Stimulated activated CD8-positive, alpha-beta memory T cell treated with anti-CD3 and anti-CD28 coated beads, Interleukin-7, amount 100 ng/mL, for 24 hours (primary cell): ENCODE data around the gene DCHS2.

Experiments used
- DNase-seq: peaks from one replicate; pipeline ENCODE4 v3.0.0-alpha.2; 2020; ENCODE audit warnings: low read depth

The DCHS2 gene, protein sequence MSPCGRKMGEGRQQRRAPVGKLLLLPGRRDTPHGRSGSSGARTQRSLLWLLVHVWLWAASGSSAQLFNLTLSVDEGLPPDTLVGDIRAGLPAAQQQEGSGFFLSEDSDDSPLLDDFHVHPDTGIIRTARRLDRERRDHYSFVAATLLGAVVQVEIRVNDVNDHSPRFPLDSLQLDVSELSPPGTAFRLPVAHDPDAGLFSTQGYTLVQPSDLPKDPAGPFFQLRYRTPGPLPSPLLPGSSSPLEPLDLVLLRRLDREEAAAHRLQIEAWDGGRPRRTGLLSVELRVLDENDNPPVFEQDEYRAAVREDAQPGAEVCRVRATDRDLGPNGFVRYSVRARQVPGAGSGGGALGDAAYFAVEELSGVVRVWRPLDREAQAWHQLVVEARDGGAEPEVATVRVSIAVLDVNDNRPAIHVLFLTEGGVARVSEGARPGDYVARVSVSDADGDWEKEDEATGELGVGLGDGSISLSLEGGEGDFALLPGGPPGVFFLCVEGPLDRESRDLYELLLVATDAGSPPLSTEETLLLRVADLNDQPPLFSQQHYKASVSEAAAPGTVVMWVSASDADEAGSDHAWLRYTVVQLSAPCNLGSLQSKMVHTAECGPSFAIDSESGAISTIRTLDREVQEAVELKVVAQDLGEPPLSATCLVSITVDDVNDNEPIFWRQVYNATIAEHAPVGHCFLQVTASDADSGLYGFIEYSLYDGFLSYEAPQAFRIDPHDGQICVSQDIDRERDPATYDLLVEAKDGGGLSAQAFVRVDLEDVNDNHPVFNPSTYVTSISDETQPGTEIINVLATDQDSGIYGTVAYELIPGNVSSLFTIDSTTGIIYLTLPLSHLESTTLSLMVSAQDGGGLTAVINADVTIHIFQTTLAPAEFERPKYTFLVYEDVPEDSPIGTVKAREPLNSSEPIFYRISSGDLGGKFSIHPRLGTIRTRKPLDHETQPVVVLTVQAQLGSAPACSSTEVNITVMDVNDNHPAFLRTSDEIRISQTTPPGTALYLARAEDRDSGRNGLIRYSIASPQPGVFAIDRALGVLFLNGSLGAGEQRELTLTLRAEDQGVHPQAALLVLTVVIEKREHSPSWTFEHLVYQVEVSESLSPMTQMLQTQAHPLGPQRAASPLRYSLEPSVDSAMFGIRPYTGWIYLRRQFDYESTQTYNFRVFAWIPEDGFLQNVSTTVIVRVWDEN (N-terminal part only)

DNA sequence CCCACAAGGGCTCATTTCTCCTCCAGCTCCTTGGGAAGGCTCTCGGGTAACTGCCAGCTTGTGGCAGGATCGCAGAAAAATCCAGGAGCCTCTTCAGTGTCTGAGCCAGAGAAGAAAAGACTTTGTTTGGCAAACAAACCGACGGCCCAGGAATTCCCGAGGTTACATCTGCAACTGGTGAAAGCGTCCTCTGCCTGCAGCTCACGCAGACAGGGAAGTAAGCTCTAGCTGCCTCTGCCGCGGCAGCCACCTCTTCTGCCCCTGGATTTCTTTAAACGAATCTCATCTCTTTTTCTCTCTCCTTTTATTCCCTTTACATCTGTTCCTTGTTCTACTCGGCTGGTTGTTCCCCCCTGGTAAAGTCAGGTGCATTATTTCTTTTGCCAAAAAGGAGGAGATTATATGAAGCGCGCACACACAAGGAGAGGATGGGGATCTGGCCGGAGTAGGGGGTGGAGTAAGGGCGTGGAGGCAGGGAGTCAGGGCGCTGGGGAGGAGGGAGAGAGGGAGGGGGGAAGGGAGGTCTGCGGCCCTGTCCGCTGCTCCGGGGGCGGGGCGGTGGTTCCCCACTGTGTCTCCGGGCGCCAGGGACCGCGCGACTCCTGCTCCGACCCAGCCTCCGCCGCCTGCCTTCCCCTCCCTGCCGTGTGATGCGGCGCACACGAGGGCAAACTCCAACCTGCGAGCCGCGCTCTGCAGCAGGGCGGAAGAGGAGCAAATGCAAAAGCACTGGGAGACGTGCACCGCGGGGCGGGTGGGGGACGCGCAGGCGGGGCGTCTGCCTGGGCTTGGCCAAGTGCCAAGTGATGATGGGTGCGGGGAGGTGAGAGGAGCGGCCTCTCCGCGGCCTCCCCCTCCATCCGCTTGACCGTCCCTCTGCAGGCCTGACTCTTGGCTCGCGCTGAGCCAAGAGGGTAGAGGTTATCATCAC lies at the start of gene DCHS2:
Gene DCHS2, minus strand, starts transcription at position 459 of the 931 bp plus-strand sequence. Its CDS starts 444 bp downstream, at position 15.
- no peak for DNase-seq

DNA sequence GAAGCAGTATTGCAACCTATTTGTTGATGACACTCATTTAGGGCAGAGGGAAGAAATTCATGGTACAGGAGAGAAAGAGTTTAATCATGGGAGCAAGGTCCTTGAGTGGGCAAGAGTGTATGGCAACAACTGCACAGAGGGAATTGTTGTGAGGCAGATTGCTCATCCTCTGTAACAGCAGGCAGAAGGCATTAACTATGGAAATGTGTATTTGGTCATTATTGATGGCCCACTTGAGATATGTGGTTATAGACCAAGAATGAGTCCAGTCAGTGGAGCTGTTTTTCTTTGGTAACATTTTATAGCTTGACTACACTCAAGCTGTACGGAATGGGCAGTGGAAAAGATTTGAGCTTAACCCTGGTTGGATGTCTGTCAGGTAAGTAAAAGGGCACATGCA lies 42.7 kb upstream of the DCHS2 start:
- no peak for DNase-seq

- no peak for DNase-seq
These were observed 38.3 kb upstream of the DCHS2 start for GRCh38 chr4:154529728-154530519.

GRCh38 chr4:154528869-154529268 lies 37.3 kb upstream of the DCHS2 start:
- DNase-seq: no peak

DNA sequence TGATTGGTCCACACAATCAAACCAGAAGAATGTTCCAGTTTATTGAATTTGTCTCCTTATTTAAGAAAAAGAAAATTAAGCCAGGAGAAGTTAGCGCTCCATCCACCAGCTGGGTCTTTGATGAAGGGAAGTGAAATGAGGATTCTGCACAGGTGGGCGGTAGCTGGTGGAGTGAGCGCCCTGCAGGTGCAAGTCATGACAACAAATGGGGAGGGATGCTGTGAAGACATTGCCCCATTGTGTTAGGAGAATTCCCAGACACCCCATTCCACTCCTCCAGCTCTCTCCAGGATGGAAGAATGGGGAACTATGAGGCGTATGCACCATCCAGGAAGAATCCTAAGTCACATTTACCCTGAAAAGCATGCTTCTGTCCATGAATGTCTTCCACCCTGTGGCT lies 35.7 kb upstream of the DCHS2 start:
- no peak for DNase-seq

GRCh38 chr4:154526151-154526550 lies 34.6 kb upstream of the DCHS2 start:
- no peak for DNase-seq

GRCh38 chr4:154521607-154522006 lies 30.0 kb upstream of the DCHS2 start:
- no peak for DNase-seq

GRCh38 chr4:154519214-154519613 lies 27.6 kb upstream of the DCHS2 start:
- DNase-seq: no peak

DNA sequence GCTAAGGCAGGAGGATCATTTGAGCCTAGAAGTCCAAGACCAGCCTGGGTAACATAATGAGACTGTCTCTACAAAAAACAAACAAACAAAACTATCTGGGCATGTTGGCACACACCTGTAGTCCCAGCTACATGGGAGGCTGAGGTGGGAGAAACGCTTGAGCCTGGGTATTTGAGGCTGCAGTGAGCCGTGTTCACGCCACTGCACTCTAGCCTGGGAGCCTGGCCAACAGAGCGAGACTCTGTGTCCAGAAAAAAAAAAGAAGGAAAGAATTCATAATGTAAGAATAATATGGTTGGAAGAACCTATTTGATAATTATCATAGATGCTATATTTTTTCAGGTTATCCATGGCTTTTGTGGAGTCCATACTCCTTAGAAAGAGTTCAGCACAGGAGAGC lies 26.0 kb upstream of the DCHS2 start:
- DNase-seq: no peak

GRCh38 chr4:154516318-154517029 lies 24.9 kb upstream of the DCHS2 start:
- DNase-seq: no peak

DNA sequence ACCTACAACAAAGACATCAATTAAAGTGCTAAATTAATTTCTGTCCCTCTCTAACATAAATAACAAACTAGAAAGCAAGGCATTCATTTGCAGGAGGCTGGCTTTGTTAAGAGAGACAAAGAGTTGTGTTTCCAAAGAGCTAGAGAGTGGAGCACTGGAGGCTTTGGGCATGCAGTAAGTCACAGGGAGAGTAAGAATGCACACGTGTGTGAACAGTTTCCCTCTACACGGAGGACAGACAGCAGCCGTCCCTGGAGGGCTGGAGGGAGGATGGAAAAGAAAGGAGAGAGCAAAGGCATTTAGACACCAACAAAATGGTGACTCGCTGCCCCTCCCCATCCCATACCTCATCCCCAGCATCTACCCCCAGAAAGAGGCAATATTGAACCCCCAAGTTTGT lies 20.4 kb upstream of the DCHS2 start:
- DNase-seq: no peak

DNA sequence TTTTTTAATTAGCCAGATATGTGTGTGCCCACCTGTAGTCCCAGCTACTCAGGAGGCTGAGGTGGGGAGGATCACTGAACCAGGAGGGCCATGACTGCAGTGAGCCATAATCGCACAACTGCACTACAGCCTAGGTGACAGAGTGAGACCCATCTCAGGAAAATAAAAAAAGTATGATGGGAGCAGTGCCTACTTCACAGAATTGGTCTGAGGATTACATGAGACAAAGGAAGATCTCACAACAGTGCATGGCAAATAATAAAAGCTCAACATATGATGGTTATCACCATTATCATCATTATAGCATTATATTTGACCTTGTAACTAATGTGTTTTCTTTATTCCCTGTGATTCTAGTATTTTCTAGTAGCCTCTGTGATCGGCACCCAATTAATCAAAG lies 19.9 kb upstream of the DCHS2 start:
- no peak for DNase-seq

DNA sequence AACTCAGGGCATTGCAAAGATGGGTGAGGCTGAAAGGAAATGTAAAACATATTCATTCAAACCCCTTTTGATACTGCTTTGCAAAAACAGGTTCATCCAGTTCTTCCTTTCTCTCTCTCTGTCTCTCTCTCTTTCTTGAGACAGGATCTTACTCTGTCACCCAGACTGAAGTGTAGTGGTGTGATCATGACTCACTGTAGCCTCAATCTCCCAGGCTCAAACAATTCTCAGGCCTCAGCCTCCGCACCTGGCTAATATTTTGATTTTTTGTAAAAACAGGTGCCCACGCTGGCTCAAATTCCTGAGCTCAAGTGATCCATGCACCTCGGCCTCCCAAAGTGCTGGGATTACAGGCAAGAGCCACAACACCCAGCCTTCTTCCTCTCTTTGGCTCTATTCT lies 15.6 kb upstream of the DCHS2 start:
- DNase-seq: no peak

GRCh38 chr4:154506253-154506652 lies 14.7 kb upstream of the DCHS2 start:
- no peak for DNase-seq

DNA sequence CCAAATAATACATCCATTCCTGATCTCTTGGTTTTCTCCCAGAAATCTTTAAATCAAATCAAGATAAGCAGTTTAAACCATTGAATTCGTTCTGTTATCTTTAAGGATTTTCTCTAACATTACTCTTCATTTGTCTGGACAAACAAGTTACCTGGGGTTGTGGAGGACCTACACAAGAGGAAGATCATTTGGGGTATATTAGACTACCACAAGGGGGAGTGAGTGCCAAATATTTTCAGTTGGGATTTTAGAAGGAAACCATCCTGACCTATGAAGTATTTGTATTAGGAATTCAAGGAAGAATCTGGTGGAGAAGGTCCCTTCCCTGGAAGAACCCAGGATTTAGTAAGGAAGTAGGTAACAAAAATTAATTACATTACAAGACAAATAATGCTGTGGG lies 12.0 kb upstream of the DCHS2 start:
- no peak for DNase-seq

DNA sequence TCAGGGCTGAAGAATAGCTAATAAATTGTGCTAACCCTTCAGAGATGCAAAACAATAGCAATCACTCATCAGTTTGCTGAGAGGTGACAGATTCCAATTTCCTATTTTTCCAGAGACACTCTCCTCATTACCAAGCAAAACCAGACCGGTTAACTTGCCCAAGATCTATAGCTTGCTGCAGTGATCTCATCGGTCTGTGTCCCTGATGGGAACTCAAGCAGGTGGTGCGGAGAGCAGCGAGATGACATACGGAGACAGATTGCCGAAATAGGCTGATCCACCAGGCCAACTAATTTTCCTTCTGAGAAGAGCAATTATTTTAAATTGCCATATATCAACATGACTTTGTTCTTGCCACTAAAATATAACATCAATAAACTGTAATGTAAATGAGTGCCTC lies 10.5 kb upstream of the DCHS2 start:
- no peak for DNase-seq

GRCh38 chr4:154497889-154498288 lies 6.3 kb upstream of the DCHS2 start:
- no peak for DNase-seq

GRCh38 chr4:154495867-154496266 lies 4.3 kb upstream of the DCHS2 start:
- no peak for DNase-seq

- DNase-seq: no peak
These were observed 689 bp upstream of the DCHS2 start for GRCh38 chr4:154492288-154492687.
